Breast epithelium (tissue), 4 donors: Measurements from ENCODE around the gene OCA2. TPM values are rescaled to one million over a fixed set of nuclear protein-coding genes. Genes with fewer than 3 reads are reported as not detected.

Source experiments
- DNase-seq, 2 donors: peaks; one replicate each; pipeline ENCODE4 v3.0.0-alpha.2; 2019; ENCODE audit warnings: low spot score in 2 of 2
- H3K27ac ChIP-seq, 2 donors: fragments of 200-600 bp; sonication (generic) in 1 of 2; one replicate each; pipeline ENCODE4 v1.5.1; 2016 to 2019; ENCODE audit warnings: mild to moderate bottlenecking in 1 of 2
- H3K27me3 ChIP-seq, 2 donors: fragments of 200-600 bp; sonication (generic) in 1 of 2; one replicate each; pipeline versions ENCODE4 v1.5.1 to v1.6.0; 2017 to 2019; ENCODE audit warnings: control low read depth in 1 of 2, mild to moderate bottlenecking in 1 of 2
- H3K36me3 ChIP-seq: fragments of 200-600 bp; one replicate; pipeline ENCODE4 v1.5.1; 2019
- H3K4me1 ChIP-seq, 2 donors: fragments of 200-600 bp; sonication (generic); one replicate each; pipeline ENCODE4 v1.5.1; 2016 to 2019; ENCODE audit warnings: control low read depth in 1 of 2
- H3K4me3 ChIP-seq, 3 donors: fragments of 200-600 bp; sonication (generic); 1 replicate in 2 of 3; 2 replicates in 1 of 3; pipeline ENCODE4 v1.5.1; 2016 to 2019; ENCODE audit warnings: mild to moderate bottlenecking in 3 of 3, moderate library complexity in 2 of 3
- H3K9me3 ChIP-seq, 2 donors: fragments of 200-600 bp; sonication (generic) in 1 of 2; one replicate each; pipeline ENCODE4 v1.5.1; 2016 to 2019; ENCODE audit warnings: control low read depth in 1 of 2
- CTCF ChIP-seq, 3 donors: fragments of 450-650 bp; IDR thresholded peaks; one replicate each; pipeline ENCODE4 v1.5.1; 2016 to 2017; ENCODE audit warnings: antibody characterized with exemption in 3 of 3, mild to moderate bottlenecking in 3 of 3, moderate library complexity in 3 of 3
- POLR2A ChIP-seq: fragments of 450-650 bp; IDR thresholded peaks from one replicate; pipeline ENCODE4 v1.6.1; 2016; ENCODE audit warnings: antibody characterized with exemption, mild to moderate bottlenecking, moderate library complexity
- POLR2AphosphoS5 ChIP-seq, 3 donors: sonication (generic); formaldehyde crosslinking; IDR thresholded peaks; one replicate each; pipeline ENCODE4 v1.6.1; 2017; ENCODE audit warnings: antibody characterized with exemption in 3 of 3
- intact Hi-C: fragments of 100-400 bp; cut with DNase I; formaldehyde crosslinking; loops from one replicate; pipeline ENCODE4 v1.15.1; 2023; ENCODE audit warnings: low total_unique reads
- total RNA-seq, 3 donors: library from RNA; depleted of rRNA; stranded (reverse); fragments of >200 nt; gene quantifications; one replicate each; pipeline ENCODE4 v1.1.0, GENCODE V29; 2016

The OCA2 gene
- total RNA-seq, 3 donors from 2014 or later, result 0.59 to 0.80 (median 0.66) TPM

- intact Hi-C loops, result no loop called here
- peaks cover 0 to 24% of the 10 kb centered on the region in 2 donors for H3K27me3 ChIP-seq
- peak overlapping the region; percentile 53 to 67 (median 57) for H3K4me3 ChIP-seq
- TF ChIP-seq POLR2A (no peak), CTCF (IDR thresholded peaks at IDR 0.05) (no peak), POLR2AphosphoS5 (IDR thresholded peaks at IDR 0.05) (no peak)
- H3K27ac ChIP-seq, result no peak overlapping the region
- no peak for DNase-seq
- H3K36me3 ChIP-seq, result peaks cover 2% of the 10 kb centered on the region
- H3K4me1 ChIP-seq, result peaks cover 5 to 11% of the 10 kb centered on the region in 2 donors
- no peaks in the 10 kb centered on the region for H3K9me3 ChIP-seq
Measured at GRCh38 chr15:28106294-28107110, 7.4 kb upstream of the OCA2 start.

GRCh38 chr15:28105793-28106192 is 6.7 kb upstream of the OCA2 start:
- no peak for DNase-seq
- intact Hi-C loops, result no loop called here
- Histone ChIP-seq H3K27ac (no peak overlapping the region), H3K36me3 (no peaks in the 10 kb centered on the region), H3K9me3 (no peaks in the 10 kb centered on the region), H3K4me3 (no peak overlapping the region), H3K4me1 (peaks cover 5 to 11% of the 10 kb centered on the region in 2 donors), H3K27me3 (peaks cover 0 to 28% of the 10 kb centered on the region in 2 donors)
- TF ChIP-seq POLR2AphosphoS5 (IDR thresholded peaks at IDR 0.05) (no peak), CTCF (IDR thresholded peaks at IDR 0.05) (no peak), POLR2A (no peak)

GRCh38 chr15:28105224-28105791 is 6.2 kb upstream of the OCA2 start:
- Histone ChIP-seq H3K4me1 (peaks cover 5 to 11% of the 10 kb centered on the region in 2 donors), H3K36me3 (no peaks in the 10 kb centered on the region), H3K27ac (no peak overlapping the region), H3K9me3 (no peaks in the 10 kb centered on the region), H3K4me3 (no peak overlapping the region), H3K27me3 (peaks cover 0 to 33% of the 10 kb centered on the region in 2 donors)
- intact Hi-C loops, result no loop called here
- TF ChIP-seq CTCF (IDR thresholded peaks at IDR 0.05) (no peak), POLR2A (no peak), POLR2AphosphoS5 (IDR thresholded peaks at IDR 0.05) (no peak)
- DNase-seq, result no peak

GRCh38 chr15:28104326-28104725 is 5.2 kb upstream of the OCA2 start:
- intact Hi-C loops, result no loop called here
- H3K4me1 ChIP-seq, result peaks cover 5 to 11% of the 10 kb centered on the region in 2 donors
- H3K4me3 ChIP-seq, result no peak overlapping the region
- TF ChIP-seq POLR2AphosphoS5 (IDR thresholded peaks at IDR 0.05) (no peak), POLR2A (no peak), CTCF (IDR thresholded peaks at IDR 0.05) (no peak)
- H3K27ac ChIP-seq, result no peak overlapping the region
- peaks cover 0 to 42% of the 10 kb centered on the region in 2 donors for H3K27me3 ChIP-seq
- no peaks in the 10 kb centered on the region for H3K36me3 ChIP-seq
- no peak for DNase-seq
- no peaks in the 10 kb centered on the region for H3K9me3 ChIP-seq

GRCh38 chr15:28103831-28104230 is 4.7 kb upstream of the OCA2 start:
- Histone ChIP-seq H3K27ac (no peak overlapping the region), H3K27me3 (peaks cover 0 to 47% of the 10 kb centered on the region in 2 donors), H3K4me3 (no peak overlapping the region), H3K36me3 (no peaks in the 10 kb centered on the region), H3K4me1 (peaks cover 5 to 11% of the 10 kb centered on the region in 2 donors), H3K9me3 (no peaks in the 10 kb centered on the region)
- DNase-seq, result no peak
- TF ChIP-seq POLR2A (no peak), CTCF (IDR thresholded peaks at IDR 0.05) (no peak), POLR2AphosphoS5 (IDR thresholded peaks at IDR 0.05) (no peak)
- intact Hi-C loops, result no loop called here
